Activated CD4-positive, alpha-beta T cell treated with anti-CD3 and anti-CD28 coated beads for 1 hour (primary cell): Measurements from ENCODE around the gene THEM4.
A peak's percentile ranks its signal among the peaks of the same experiment; 100 is the strongest.

Experiments used
- DNase-seq: peaks from one replicate; pipeline ENCODE4 v3.0.0-alpha.2; 2020

Gene THEM4

GRCh38 chr1:151909167-151910149 lies at the start of gene THEM4:
THEM4 (minus strand) TSS chr1:151909511; CDS start chr1:151909458, 53 bp downstream.
- DNase-seq: peak; percentile 83

GRCh38 chr1:151958959-151959358 lies 49.6 kb upstream of the THEM4 start:
- DNase-seq: no peak

DNA sequence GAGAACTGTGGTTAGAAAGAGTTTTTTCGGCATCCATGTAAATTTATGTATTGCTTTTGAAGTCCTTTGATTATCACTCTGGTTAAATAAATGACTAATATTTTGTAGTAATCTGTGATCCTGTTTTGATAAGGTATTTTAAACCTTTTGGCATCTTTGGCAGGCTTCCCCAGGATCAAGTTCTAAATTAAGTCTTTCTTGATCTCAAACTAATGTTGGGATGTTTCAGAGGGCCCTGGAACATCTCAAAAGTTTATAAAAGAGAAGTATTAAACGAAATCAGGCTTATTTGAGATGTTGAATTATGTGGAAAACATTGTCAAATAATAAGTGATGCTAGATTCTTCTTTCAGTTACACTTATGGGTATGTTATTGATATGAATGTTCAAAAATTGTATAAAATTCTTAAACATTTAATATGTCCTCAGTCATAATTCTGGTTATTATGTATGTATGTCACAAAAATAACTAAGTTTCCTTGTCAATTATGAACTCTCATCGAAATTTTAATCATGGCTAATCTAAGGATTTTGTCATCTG lies 47.7 kb upstream of the THEM4 start:
- DNase-seq: no peak

- DNase-seq: no peak
These were observed 44.2 kb upstream of the THEM4 start for GRCh38 chr1:151953409-151954094.

DNA sequence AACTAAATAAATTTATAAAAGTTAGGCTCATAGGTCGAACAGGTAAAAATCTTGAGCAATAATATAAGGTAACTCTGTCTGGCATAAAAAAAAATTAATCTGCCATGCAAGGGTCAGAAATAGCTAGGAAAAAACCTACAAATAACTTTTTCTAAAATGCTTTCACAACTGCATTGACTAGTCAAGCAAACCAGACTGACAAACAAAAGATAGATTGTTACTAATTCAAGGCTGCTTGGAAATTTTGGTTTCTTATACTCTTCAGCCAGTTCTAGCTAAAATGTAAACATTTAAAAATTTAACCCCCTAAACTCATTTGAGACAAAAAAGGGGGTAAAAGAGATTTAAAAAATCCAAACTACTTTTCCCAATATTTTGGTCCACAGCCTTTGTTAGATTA lies 43.5 kb upstream of the THEM4 start:
- DNase-seq: no peak

DNA sequence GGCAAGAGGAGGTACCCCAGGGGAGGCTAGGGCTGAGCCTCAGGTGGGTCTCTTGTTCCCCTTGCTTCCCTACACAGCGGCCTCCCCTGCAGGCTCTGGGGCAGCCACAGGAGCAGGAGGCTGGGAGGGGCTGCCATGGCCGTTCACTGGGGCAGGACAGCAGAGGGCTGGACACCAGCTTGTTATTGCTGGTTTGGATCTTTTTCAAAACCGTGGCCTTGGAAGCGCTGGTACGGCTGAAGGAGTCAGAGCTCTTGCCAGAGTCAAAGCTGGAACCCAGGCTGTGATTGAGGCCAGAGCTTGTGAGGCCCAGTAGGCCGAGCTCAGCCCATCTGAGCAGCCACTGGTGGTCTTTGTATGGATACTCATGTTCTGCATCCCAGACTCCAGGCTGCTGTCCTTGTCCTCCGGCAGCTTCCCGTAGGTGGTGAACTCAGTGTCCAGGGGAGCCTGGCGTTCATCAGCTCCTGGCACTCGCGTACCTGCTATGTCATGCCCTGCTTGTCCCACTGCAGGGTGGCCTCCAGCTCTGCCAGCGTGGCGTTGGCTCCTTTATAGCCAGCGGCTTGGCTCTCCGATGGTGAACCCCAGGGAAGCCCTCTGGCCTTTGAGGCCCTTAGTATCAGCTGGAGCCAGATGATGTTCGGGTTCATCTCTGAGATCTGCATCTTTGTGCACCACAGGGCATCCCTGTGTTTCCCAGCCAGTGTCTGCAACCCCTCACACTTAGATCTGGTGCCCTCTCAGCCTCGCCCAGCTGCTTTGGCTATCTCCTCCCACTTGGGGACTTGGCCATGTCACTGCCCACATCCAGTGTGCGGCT lies 40.3 kb upstream of the THEM4 start:
- no peak for DNase-seq

DNA sequence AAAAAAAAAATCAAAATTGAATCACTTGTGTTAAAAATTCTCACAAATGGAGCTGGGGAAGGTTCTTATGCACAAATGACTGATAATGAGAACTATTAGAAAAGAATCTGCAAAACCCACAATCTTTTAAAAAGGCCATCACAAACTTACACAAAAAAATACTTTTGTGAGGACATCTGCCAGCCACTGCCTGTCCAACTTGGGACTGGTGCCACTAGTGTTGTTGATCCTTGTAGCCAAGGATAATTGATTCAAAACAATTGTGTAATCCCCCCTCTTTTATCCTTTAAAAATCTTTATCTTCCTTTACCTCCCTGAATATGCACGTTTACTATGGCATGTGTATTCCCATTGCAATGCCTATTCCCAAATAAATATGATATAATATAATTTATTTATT lies 39.2 kb upstream of the THEM4 start:
- no peak for DNase-seq

GRCh38 chr1:151947140-151947539 lies 37.8 kb upstream of the THEM4 start:
- no peak for DNase-seq

DNA sequence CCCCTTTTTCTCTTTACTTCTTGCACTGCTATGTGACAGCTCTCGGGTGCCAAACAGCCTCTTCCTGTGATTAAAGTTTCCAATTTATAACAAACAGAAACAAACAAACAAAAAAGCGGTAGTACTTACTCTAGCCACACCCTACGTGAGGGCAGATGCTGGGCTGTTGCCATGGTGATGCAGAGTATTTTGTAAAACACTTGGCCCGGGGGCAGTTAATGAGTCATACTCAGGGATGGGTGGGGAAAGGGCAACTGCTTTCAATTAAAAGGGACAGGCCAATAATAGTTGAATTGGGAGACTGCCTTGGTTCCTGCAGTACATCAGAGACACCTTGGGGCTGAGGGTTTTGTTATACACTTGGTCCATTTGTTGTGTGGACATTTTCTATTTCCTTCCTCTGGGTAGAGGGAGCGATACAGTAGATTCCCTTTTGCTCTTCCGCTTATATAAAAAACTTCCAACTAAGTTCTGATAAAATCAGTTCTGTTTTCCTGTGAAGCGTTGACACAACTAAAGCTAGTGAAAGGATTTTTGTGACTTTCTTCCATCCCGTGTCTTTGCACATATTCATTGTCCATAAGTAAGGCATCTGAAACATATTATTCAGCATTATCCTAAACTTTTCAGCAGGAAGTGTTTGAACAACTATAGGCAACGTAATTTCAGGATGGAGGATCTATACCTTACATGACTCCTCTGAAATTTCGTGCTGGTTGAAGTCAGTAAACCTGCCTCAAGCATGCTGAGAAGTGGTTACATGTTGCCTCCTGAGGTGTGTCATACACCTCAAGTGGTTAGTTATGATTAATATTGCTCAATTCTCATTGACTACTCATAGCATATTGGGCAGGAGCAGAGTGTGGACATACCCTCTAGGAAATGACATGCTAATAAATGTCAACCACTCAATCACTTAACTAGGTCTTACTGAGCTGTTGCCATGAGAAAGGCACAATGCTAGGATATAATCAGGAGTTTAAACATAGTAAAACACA lies 36.7 kb upstream of the THEM4 start:
- DNase-seq: peak; percentile 69

DNA sequence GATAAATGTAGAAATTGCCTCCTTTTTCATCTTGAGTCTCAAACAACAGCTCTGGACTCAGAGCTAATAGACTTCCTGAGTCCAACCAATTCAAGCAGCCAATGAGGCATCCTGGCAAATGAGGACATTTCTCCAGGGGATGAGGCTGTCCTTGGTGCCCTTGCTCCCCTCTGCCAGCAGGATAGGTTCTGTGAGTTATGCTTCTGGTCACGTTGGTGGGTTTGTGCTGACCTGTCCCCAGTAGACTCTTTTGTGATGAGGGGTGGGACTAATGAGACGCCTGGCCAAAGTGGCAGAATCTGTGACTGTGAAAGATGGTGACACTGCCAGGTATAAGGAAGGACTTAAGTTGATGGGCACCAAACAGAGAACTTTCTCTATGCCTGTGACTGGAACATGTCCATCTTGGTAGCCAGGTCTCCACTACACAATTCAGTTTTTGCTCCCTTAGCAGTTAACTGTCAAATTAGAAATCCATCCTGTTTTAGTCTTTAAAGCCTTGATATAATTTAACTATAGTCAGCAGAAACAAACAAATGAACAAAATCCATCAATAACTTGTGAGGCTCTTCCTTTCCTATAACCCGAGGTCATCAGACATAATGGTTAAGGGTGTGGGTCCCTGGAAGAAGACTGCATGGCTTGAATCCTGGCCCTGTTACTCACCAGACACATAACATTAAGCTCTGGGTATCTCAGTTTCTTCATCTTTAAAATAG lies 35.7 kb upstream of the THEM4 start:
- no peak for DNase-seq

GRCh38 chr1:151944126-151944856 lies 35.0 kb upstream of the THEM4 start:
- DNase-seq: no peak

DNA sequence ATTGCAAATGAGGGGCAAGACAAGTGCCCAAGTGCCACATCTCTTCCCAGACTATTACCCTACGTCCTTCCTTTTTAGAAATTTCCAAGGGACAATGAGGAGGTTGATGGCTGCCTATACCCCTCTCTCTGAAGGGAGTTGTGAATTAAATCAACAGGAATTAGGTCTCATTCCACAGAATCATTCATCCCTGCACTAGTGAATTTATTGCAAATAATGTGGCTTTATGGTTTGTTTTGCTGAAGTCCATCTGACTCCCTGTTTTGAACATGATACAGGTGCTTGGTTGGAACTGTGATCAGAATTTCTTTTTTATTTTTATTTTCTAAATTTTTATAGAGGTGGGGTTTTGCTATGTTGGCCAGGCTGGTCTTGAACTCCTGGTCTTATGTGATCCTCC lies 34.3 kb upstream of the THEM4 start:
- DNase-seq: no peak

- no peak for DNase-seq
These were observed 33.6 kb upstream of the THEM4 start for GRCh38 chr1:151942882-151943281.

DNA sequence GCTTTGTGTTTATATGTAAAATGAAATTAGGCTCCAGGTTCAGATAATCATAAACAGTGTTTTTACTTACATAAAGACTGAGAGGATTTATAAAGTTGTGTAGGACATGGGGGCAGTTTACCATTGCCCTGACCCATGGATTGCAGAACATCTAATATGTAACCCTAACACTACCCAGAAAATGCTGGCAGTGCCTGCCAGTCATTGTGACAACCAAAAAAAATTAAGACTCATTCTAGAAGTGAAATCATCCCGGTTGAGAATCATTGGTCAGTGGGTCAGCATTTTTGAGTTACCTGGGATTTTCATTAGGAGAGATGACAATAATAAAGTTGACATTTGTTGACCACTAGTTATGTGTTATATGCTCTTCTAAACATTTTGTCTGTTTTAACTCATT lies 31.2 kb upstream of the THEM4 start:
- no peak for DNase-seq

DNA sequence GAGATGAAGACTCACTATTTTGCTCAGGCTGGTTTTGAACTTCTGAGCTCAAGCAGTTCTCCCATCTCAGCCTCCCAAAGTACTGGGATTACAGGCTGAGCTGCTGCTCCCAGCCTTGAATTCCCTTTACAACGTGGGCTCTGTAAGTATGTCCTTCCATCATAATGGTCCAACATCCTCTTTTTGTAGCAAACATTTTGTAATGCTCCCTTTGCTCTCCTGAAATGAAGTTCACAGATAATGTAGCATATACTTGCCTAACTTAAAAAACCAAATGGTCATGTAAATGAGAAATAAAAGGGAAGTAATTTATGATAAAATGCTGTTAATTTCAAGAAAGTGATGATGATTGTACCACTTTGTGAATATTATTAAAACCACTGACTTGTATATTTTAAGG lies 30.5 kb upstream of the THEM4 start:
- no peak for DNase-seq

DNA sequence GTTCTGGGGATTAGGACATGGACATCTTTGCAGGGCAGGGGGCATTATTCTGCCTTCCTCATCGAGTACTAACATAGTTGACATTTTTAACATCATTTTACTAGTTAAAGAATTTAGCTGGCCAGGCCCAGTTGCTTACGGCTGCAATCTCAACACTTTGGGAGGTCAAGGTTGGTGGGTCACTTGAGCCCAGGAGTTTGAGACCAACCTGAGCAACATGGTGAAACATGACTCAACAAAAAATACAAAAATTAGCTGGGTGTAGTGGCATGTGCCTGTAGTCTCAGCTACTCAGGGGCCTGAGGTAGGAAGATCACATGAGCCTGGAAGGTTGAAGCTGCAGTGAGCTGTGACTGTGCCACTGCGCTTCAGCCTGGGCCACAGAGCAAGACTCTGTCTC lies 29.8 kb upstream of the THEM4 start:
- no peak for DNase-seq

DNA sequence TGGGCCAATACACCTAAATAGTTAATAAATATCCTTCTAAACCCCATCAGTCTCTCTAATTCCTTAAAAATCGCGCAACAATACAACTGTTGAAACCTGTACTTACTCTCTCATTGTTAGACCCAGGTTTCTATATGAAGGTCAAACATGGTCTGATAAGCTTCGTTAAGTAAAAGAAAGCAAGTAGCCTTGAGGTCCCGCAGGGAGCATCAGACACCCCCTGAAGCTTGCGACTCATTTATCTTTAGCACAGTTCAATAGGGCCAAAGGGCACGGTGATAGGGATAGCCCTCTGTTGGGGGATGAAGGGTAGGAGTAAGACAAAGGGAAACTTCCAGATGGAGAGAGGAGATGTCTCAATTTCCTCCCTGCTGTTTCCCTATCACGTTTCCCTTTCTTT lies 27.3 kb upstream of the THEM4 start:
- DNase-seq: no peak

- no peak for DNase-seq
These were observed 26.7 kb upstream of the THEM4 start for GRCh38 chr1:151935894-151936602.

DNA sequence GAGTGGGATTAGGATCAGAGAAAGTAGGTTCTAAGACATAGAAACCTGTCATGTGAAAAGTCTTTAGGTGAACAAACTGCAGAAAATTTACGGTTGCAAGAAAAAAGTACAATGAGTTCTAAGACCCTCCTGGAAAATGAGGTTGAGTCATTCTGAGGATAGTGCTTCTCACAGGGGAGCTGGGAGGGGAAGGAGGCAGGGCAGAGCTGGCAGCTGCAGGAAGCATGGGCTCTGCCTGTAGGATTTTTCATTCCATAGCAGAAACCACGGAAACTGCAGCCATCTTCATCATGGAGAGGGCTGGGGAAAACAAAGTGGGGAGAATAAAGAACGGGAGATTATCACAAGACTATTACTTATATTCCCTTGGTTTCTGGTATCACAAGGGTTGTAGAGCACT lies 25.8 kb upstream of the THEM4 start:
- no peak for DNase-seq
